GM18861 (cell line): ENCODE results near the gene RAPGEF2.
"Not testable (repeated sequence)": the region's sequence is repeated elsewhere in the genome, so short reads cannot be mapped to it uniquely, and the experiment has no call there.

Experiments used
- ATAC-seq: cut with Tn5 transposase; IDR thresholded peaks from one replicate; pipeline ENCODE4 v1.9.1; 2021; ENCODE audit not compliant: unreplicated experiment

Gene RAPGEF2

GRCh38 chr4:159357350-159357749 lies 254.5 kb downstream of the RAPGEF2 start:
- ATAC-seq = no peak

DNA sequence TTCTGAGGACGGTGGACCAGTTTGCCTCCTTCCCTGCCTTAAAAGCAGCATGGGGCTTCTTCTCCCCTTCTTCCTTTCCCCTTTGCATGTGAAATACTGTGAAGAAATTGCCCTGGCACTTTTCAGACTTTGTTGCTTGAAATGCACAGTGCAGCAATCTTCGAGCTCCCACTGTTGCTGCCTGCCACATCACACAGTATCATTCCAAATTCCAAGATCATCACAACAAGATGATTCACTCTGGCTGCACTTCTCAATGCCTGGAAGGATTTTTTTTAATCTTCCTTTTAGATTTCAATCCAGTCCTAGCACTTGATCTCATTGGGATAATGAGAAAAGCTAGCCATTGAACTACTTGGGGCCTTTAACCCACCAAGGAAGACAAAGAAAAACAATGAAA lies 255.3 kb downstream of the RAPGEF2 start:
- ATAC-seq = no peak

DNA sequence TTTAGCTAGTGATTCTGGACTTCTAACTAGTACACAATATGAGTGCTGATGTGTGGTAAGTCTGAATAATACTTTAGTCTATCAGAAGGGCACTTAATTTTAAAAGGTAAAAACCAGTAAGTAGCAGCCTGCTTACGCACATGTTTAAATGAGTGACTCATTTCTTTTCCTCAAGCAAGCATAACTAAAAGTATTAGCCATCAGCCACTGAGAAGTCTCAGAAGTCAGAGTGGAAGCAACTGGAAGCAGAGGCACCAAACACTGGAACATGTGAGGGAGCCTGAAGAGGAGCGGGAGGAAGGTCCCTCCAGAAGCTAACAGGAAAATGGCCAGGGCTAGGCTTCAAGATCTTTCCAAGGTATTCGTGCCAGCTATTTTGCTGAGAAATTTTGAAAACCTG lies 257.7 kb downstream of the RAPGEF2 start:
- no peak for ATAC-seq

DNA sequence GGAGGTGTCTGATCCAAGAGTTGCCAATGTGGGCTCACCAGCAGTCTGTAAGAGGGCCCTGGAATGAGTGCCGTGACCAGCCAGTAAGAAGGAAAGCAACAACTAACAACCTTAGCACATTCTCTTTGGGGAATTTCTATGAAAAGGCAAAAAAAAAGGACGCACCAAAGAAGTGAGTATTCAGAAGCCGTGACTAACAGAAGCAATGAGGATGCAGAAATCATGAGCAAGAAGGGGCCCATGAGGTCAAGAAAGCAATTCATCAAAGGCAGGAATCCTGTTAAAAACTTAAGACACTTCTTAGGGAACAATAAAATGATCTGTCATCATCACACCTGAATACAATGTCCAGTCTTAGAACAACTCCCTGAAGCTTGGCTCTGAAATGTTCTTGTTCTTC lies 260.5 kb downstream of the RAPGEF2 start:
- ATAC-seq = no peak

GRCh38 chr4:159366966-159367780 lies 264.3 kb downstream of the RAPGEF2 start:
- no peak for ATAC-seq

- ATAC-seq = no peak
Observed at GRCh38 chr4:159367781-159368080, 264.9 kb downstream of the RAPGEF2 start.

GRCh38 chr4:159368320-159368719 lies 265.4 kb downstream of the RAPGEF2 start:
- no peak for ATAC-seq

GRCh38 chr4:159369256-159369655 lies 266.4 kb downstream of the RAPGEF2 start:
- ATAC-seq = no peak

GRCh38 chr4:159370286-159370685 lies 267.4 kb downstream of the RAPGEF2 start:
- no peak for ATAC-seq

DNA sequence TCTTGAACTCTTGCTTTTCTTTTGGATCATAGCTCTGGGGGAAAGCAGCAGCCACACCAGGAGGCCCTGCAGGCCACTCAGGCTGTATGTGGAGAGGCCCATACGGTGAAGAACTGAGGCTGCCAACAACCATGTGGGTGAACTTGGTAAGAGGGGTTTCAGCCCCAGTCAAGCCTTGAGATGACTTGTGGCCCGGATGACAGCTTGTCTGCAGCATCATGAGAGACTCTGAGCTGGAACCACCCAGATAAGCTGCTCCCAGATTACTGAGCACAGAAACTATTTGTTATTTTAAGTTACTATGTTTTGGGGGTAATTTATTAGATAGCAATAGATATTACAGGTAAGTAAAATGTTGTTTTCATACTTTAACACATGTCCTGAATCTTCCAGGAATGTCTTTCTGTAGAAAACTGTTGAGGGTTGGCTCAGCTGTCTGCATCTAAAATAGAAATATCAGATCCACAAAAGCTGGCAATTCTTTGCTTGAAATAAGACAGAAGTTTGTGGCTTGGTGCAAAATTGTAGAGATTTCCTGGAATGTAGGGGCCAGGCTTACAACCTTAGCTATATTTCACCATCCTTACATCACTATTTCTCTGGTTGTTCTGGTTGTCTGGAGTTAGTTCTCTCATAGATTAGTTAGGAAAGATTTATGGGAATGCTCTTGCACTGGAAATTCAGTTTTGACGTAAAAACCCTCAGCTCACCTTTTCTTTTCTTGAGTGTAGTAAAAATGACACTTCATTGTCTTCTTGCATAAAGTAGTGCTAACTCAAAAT lies 272.1 kb downstream of the RAPGEF2 start:
- no peak for ATAC-seq

- ATAC-seq = no peak
Observed at GRCh38 chr4:159376289-159376688, 273.4 kb downstream of the RAPGEF2 start.

- no peak for ATAC-seq
Observed at GRCh38 chr4:159378056-159378616, 275.3 kb downstream of the RAPGEF2 start.

DNA sequence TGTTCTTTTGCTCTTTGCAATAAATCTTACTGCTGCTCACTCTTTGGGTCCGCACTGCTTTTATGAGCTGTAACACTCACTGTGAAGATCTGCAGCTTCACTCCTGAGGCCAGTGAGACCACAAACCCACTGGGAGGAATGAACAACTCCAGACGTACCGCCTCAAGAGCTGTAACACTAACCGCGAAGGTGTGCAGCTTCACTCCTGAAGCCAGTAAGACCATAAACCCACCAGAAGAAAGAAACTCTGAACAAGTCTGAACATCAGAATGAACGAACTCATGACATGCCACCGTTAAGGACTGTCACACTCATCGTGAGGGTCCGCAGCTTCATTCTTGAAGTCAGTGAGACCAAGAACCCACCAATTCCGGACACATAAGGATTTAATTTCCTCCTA lies 276.2 kb downstream of the RAPGEF2 start:
- ATAC-seq = not testable (repeated sequence)

- no peak for ATAC-seq
Observed at GRCh38 chr4:159379836-159380235, 277.0 kb downstream of the RAPGEF2 start.

GRCh38 chr4:159382856-159383561 lies 280.1 kb downstream of the RAPGEF2 start:
- ATAC-seq = no peak

DNA sequence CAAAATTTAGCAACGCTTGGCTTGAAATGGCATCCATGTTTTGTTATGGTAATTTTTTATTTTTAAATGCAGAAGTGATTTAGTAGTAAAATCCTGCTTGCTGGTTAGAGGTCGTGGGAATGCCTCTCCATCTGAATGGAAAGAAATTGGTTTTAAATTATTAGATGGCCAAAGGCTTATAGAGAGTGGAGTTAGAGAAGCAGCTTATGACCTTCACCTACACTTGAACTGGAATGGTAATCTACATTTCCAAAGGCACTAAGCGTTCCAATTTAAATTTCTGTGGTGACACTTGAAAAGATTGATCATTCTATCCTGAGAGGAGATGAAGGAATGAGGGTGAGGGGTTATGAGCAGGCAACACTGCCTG lies 280.7 kb downstream of the RAPGEF2 start:
- no peak for ATAC-seq

GRCh38 chr4:159384017-159384416 lies 281.1 kb downstream of the RAPGEF2 start:
- no peak for ATAC-seq

- ATAC-seq = no peak
Observed at GRCh38 chr4:159384632-159385031, 281.8 kb downstream of the RAPGEF2 start.

DNA sequence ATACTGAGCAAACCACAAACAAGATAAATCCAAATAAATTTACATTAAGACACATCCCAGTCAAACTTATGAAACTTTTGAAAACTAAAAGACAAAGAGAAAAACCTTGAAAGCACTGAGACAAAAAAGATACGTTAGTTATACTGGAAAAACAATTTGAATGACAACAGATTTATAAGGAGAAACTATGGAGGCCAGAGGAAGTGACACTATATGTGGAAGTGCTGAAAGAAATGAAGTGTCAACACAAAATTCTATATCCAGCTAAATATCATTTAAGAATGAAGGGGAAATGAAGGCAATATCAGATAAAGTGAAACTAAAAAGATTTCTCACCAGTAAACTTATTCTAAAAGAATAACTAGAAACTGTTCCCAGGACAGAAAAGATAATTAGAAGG lies 283.7 kb downstream of the RAPGEF2 start:
- ATAC-seq = no peak

DNA sequence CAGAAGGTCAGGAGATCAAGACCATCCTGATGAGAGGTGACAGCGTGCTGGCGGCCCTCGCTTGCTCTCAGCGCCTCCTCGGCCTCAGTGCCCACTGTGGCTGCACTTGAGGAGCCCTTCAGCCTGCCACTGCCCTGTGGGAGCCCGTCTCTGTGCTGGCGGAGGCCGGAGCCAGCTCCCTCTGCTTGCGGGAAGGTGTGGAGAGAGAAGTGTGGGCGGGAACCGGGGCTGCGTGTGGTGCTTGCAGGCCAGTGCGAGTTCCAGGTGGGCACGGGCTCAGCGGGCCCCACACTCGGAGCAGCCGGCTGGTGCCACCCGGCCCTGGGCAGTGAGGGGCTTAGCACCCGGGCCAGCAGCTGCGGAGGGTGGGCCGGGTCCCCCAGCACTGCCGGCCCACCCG lies 286.9 kb downstream of the RAPGEF2 start:
- ATAC-seq = no peak

- ATAC-seq = no peak
Observed at GRCh38 chr4:159390648-159391047, 287.8 kb downstream of the RAPGEF2 start.

DNA sequence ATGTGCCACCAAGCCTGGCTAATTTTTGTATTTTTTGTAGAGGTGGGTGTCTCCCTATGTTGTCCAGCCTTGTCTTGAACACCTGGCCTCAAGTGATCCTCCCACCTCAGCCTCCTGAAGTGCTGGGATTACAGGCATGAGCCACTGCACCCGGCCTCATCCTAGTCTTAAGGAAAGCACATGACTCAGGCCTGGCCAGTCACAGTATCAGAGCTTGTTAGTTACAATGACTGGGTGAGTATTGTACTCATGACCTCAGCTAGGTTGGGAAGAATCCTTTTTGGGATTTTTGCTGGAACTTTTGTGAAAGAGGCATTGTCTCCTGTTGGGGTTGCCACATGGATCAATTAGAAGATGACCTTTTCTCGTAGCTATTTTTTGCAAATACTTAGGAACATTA lies 292.8 kb downstream of the RAPGEF2 start:
- no peak for ATAC-seq
